OCI-LY7 (cell line): ENCODE results near the gene ANKH.

Experiments used
- CTCF ChIP-seq: fragments of 200-600 bp; sonication (generic); conservative IDR thresholded peaks from 2 replicates; pipeline ENCODE4 v1.5.1; 2014; ENCODE audit warnings: mild to moderate bottlenecking, antibody characterized with exemption, low read length, moderate library complexity, mixed read lengths
- EZH2phosphoT487 ChIP-seq: fragments of 200-600 bp; sonication (generic); IDR thresholded peaks from 2 replicates; pipeline ENCODE4 v1.6.1; 2018; ENCODE audit warnings: low read depth, borderline replicate concordance, mild to moderate bottlenecking, mixed run types, antibody characterized with exemption, low read length, moderate library complexity, mixed read lengths

GRCh38 chr5:14742498-14742897, 129.1 kb downstream of the ANKH start:
- TF ChIP-seq CTCF (no peak), EZH2phosphoT487 (no peak)
